HG02943 (cell line): ENCODE results near the gene RAI14.

Experiments used
- ATAC-seq: cut with Tn5 transposase; IDR thresholded peaks from one replicate; pipeline ENCODE4 v1.9.1; 2021; ENCODE audit warnings: mild to moderate bottlenecking, low read depth, moderate library complexity; ENCODE audit not compliant: unreplicated experiment

RAI14 gene

GRCh38 chr5:34838785-34839714 is 182.9 kb downstream of the RAI14 start, which contains the start of gene TTC23L:
TTC23L (plus strand) TSS chr5:34839164; CDS start chr5:34840672, 1,508 bp downstream.
- ATAC-seq = peak; percentile 97

GRCh38 chr5:34841816-34842215 is 185.7 kb downstream of the RAI14 start:
- no peak for ATAC-seq

- ATAC-seq = no peak
Observed at GRCh38 chr5:34842554-34842953, 186.4 kb downstream of the RAI14 start.

GRCh38 chr5:34843497-34843896 is 187.4 kb downstream of the RAI14 start:
- ATAC-seq = no peak

GRCh38 chr5:34844106-34844505 is 188.0 kb downstream of the RAI14 start:
- ATAC-seq = no peak

- ATAC-seq = no peak
Observed at GRCh38 chr5:34844999-34845398, 188.9 kb downstream of the RAI14 start.

GRCh38 chr5:34847056-34847455 is 190.9 kb downstream of the RAI14 start:
- ATAC-seq = no peak

GRCh38 chr5:34847552-34847951 is 191.4 kb downstream of the RAI14 start:
- ATAC-seq = no peak

GRCh38 chr5:34848230-34848629 is 192.1 kb downstream of the RAI14 start:
- no peak for ATAC-seq

- no peak for ATAC-seq
Observed at GRCh38 chr5:34849253-34849652, 193.1 kb downstream of the RAI14 start.

- peak; percentile 85 for ATAC-seq
Observed at GRCh38 chr5:34854459-34855174, 198.5 kb downstream of the RAI14 start.

GRCh38 chr5:34857161-34857560 is 201.0 kb downstream of the RAI14 start:
- ATAC-seq = no peak

- no peak for ATAC-seq
Observed at GRCh38 chr5:34857894-34858293, 201.8 kb downstream of the RAI14 start.

GRCh38 chr5:34858790-34859189 is 202.7 kb downstream of the RAI14 start:
- ATAC-seq = no peak

GRCh38 chr5:34859253-34859652 is 203.1 kb downstream of the RAI14 start:
- no peak for ATAC-seq

- no peak for ATAC-seq
Observed at GRCh38 chr5:34863946-34864345, 207.8 kb downstream of the RAI14 start.

GRCh38 chr5:34865091-34865490 is 209.0 kb downstream of the RAI14 start:
- ATAC-seq = no peak

GRCh38 chr5:34866989-34867471 is 210.9 kb downstream of the RAI14 start:
- no peak for ATAC-seq

- no peak for ATAC-seq
Observed at GRCh38 chr5:34867660-34868059, 211.5 kb downstream of the RAI14 start.

- ATAC-seq = no peak
Observed at GRCh38 chr5:34868791-34869190, 212.7 kb downstream of the RAI14 start.

- ATAC-seq = no peak
Observed at GRCh38 chr5:34869256-34869655, 213.1 kb downstream of the RAI14 start.
